Raji (cell line): Measurements from ENCODE around the gene MACROD2.

Experiments used
- POLR2A ChIP-seq: IDR thresholded peaks from 2 replicates; pipeline ENCODE4 v1.6.1; 2011; ENCODE audit warnings: low read depth, low read length, control low read depth; ENCODE audit not compliant: insufficient read depth

Gene MACROD2

DNA sequence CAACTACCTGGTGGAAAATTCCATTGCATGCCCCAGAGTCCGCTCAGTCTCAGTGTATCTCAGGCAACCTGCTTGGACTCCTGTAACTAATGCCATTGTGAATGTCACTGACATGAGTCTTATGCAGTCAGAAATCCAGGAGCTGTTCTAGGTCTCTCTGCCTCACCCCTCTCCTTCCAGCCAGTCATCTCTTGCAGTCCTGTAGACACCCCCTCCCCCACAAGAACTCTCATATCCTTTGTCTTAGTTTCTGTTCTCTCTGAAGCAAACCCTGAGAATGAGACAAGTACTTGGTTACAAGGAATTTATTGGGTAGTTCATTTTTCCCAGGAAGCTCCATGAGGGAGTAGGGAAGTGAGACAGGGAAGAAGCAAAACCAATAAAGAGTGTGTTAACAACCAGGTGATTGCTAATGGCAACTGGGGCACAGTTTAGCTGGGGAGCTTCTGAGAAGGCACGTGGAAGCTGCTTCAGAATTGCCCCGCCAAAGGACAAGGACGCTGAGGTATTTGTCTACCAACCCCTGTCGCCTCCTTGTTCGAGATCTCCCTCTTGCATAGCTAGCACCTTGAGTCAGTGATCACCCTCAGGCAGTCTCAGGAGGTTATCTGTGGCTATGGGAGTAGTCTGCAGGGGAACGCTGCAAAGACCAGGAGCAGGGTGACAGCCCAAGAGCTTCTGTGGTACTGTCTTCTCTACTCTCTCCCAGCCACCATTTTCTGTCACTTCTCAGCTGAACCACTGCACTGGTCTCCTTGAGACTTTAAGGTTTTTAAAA lies 1253.5 kb downstream of the MACROD2 start:
- no peak for TF ChIP-seq POLR2A

DNA sequence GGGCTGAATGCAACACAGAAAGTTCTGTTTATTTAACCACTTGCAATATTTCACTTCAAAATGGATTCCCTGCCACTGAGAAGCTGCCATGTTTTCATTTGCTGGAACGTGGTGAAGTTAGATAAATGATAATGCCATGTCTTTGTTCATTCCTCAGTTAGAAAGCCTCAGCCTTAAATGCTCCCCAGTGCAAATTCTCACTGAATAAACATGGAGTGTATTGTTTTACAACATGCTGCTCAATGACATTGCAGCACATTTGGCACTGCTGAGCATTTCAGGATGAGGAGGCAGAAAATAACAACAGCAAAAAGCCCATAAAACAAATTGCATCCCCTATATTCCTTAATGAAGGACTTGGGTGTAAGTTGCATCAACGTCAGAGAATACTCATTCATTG lies 1255.9 kb downstream of the MACROD2 start:
- no peak for TF ChIP-seq POLR2A

- TF ChIP-seq POLR2A = no peak
Observed at GRCh38 chr20:15252304-15252703, 1257.0 kb downstream of the MACROD2 start.

- no peak for TF ChIP-seq POLR2A
Observed at GRCh38 chr20:15253431-15253830, 1258.1 kb downstream of the MACROD2 start.

- TF ChIP-seq POLR2A = no peak
Observed at GRCh38 chr20:15256676-15257568, 1261.6 kb downstream of the MACROD2 start.

DNA sequence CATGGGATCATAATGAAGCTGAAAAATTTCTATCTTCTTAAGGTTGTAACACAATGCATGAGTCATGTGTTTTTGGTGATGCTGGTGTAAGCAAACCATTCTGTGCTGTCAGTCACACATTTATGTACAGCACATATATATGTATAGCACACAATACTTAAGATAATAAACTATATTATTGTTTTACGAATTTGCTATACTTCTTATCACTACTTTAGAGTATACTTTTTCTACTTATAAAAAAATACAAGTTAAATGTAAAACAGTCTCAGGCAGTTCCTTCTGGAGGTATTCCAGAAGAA lies 1262.2 kb downstream of the MACROD2 start:
- TF ChIP-seq POLR2A = no peak

DNA sequence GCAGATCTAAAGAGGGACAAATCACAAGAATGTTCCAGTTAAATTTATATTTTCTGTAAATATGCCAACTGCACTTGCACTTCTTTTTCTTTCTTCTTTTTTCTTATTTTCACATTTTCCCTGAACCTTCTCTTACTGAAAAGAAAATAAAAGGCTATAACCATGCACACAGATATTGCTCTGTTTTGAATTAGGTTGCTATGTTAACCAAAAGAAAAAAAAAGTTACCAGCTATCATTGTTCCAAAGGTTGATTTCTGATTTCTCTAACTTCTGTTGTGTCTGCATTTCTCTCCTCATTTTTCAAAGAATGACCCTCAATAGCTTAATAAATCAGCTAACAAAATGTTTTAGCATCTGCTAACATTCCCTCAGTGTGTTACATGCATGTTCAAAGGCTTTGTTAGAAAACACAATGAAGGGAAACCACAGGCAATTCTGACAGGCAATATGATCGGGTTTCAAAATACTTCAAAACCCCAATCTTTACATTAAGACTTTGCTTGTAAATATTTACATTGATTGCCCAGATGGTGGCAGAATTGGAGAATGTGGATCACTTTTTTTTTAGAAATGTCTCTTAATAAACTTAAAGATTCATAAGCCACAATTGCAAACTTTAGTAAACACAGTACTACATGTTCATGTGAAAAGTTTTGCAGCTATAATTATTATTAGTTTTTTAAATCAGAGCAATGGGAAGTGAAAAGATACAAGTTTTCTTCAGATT lies 1270.4 kb downstream of the MACROD2 start:
- TF ChIP-seq POLR2A = no peak

DNA sequence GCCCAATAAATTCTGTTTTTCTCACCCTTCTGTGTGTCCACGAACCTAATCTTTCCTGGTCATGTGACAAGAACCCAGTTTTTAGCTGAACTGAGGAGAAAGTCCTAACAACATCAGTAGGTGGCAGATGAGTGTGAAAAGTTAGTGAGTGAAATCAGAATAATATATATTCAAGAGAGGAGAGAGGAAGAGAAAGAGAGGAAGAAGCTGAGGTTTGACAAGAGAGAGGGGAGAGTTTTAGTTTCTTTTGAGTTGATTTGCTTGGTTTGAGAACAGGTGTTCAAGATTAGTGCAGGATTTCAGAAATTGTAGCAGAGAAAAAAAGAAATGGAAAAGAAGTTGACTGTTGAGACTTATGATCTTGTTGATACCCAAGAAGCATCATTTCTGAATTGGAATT lies 1272.6 kb downstream of the MACROD2 start:
- TF ChIP-seq POLR2A = no peak

DNA sequence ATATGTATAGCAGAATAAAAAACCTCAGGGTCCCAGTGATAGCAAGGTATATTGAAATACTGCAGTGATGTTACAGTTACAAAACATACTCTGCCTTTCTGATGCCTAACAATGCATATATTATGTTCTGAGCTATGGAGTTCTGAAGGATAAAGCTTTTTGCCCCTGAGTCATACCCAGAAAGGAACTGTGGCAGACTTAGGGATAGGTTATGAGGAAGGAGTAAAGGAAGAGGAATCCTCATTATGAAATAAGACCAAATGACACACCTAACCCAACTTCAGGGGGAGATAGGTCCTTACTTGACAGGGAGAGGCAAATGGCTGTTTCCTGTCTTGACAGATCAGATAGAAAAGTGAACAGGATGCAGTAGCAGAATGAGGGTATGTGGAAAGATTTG lies 1282.7 kb downstream of the MACROD2 start:
- TF ChIP-seq POLR2A = no peak

GRCh38 chr20:15287329-15287728 lies 1292.0 kb downstream of the MACROD2 start:
- no peak for TF ChIP-seq POLR2A

DNA sequence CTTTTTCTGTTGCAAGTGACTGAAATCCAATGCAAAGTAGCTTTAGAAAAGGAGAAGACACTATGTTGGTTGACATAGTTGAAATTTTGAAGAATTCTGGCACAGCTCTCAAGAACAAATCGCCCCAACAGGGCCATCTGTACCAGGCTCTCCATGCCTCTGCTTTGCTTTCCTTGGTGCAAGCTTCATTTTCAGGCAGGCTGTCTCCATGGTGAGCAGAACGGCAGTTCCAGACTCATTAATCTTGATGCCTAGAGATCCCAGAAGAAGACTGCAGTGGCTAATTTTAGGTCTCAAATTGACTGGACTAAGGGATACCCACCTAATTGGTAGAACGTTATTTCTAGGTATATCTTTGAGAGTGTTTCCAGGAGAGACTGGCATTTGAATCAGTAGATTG lies 1292.8 kb downstream of the MACROD2 start:
- TF ChIP-seq POLR2A = no peak

DNA sequence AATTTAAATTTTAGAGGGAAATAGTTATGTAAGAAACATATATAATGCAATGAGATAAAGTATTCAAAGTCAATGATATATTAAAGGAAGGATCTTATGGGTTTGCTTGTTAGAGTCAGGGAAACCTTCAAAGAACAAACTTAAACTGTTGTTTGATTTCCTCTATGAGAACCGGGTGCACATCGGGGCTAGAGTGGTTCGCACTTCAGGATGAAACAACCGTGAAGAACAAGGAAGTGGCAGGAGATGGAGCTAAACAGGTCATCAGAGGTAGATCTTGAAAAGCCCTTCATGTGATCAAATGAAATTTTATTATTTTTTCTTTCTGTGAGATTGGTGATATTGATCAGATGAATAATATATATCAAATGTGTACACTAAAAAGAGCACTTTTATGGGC lies 1294.0 kb downstream of the MACROD2 start:
- TF ChIP-seq POLR2A = no peak

DNA sequence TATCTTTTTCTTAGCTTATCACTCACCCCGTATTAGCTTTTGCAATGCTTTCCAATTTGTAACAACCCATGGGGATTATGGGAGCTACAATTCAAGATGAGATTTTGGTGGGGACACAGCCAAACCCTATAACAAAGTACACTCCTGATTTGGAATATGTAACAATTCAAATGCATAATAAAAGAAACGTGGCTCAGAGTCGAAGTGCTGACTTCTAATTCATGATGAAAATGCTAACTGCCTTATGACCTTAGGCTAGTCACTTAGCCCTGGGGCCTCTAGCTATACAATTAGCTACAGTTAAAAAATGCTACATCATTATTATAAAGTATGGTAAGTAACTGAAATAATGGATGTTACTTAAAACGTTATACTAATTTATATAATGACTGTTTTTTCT lies 1297.1 kb downstream of the MACROD2 start:
- no peak for TF ChIP-seq POLR2A

GRCh38 chr20:15296422-15296821 lies 1301.1 kb downstream of the MACROD2 start:
- no peak for TF ChIP-seq POLR2A

- TF ChIP-seq POLR2A = no peak
Observed at GRCh38 chr20:15297059-15297875, 1302.0 kb downstream of the MACROD2 start.

- TF ChIP-seq POLR2A = no peak
Observed at GRCh38 chr20:15302075-15302474, 1306.8 kb downstream of the MACROD2 start.

GRCh38 chr20:15310361-15310760 lies 1315.0 kb downstream of the MACROD2 start:
- no peak for TF ChIP-seq POLR2A
